Measurements from ENCODE around the gene ATP8A1.

Gene ATP8A1

GRCh38 chr4:42364266-42365053 lies 292.4 kb downstream of the ATP8A1 start:
- no peak overlapping the region for H3K4me3 ChIP-seq (ENCODE audit: low read depth, low read length)

GRCh38 chr4:42363614-42364013 lies 293.3 kb downstream of the ATP8A1 start:
- DNase-seq (ENCODE audit: low read depth), result no peak
- no peak overlapping the region for H3K4me3 ChIP-seq (ENCODE audit: low read depth, low read length)
- TF ChIP-seq CTCF (IDR thresholded peaks at IDR 0.05; ENCODE audit: low read depth, low read length) (no peak), MAX (IDR thresholded peaks at IDR 0.05; ENCODE audit: low read depth, low read length) (no peak), POLR2A (IDR thresholded peaks at IDR 0.05; ENCODE audit: extremely low read depth, insufficient read length) (no peak), MYC (IDR thresholded peaks at IDR 0.05; ENCODE audit: low read depth, low read length) (no peak)

More at GRCh38 chr4:42364266-42365053, 292.4 kb downstream of the ATP8A1 start:
- no peak for DNase-seq (ENCODE audit: low read depth)
- TF ChIP-seq MYC (IDR thresholded peaks at IDR 0.05; ENCODE audit: low read depth, low read length) (no peak), POLR2A (IDR thresholded peaks at IDR 0.05; ENCODE audit: extremely low read depth, insufficient read length) (no peak), MAX (IDR thresholded peaks at IDR 0.05; ENCODE audit: low read depth, low read length) (no peak), CTCF (IDR thresholded peaks at IDR 0.05; ENCODE audit: low read depth, low read length) (no peak)

- no peak overlapping the region for H3K4me3 ChIP-seq (ENCODE audit: low read depth, low read length)
- no peak for DNase-seq (ENCODE audit: low read depth)
- TF ChIP-seq MYC (IDR thresholded peaks at IDR 0.05; ENCODE audit: low read depth, low read length) (no peak), MAX (IDR thresholded peaks at IDR 0.05; ENCODE audit: low read depth, low read length) (no peak), CTCF (IDR thresholded peaks at IDR 0.05; ENCODE audit: low read depth, low read length) (no peak), POLR2A (IDR thresholded peaks at IDR 0.05; ENCODE audit: extremely low read depth, insufficient read length) (no peak)
These were observed 294.3 kb downstream of the ATP8A1 start for GRCh38 chr4:42362591-42362990.

GRCh38 chr4:42361456-42361855 lies 295.4 kb downstream of the ATP8A1 start:
- DNase-seq (ENCODE audit: low read depth), result no peak
- H3K4me3 ChIP-seq (ENCODE audit: low read depth, low read length), result no peak overlapping the region
- TF ChIP-seq POLR2A (IDR thresholded peaks at IDR 0.05; ENCODE audit: extremely low read depth, insufficient read length) (no peak), MAX (IDR thresholded peaks at IDR 0.05; ENCODE audit: low read depth, low read length) (no peak), MYC (IDR thresholded peaks at IDR 0.05; ENCODE audit: low read depth, low read length) (no peak), CTCF (IDR thresholded peaks at IDR 0.05; ENCODE audit: low read depth, low read length) (no peak)

- no peak for DNase-seq (ENCODE audit: low read depth)
- TF ChIP-seq MAX (IDR thresholded peaks at IDR 0.05; ENCODE audit: low read depth, low read length) (no peak), MYC (IDR thresholded peaks at IDR 0.05; ENCODE audit: low read depth, low read length) (no peak), POLR2A (IDR thresholded peaks at IDR 0.05; ENCODE audit: extremely low read depth, insufficient read length) (no peak), CTCF (IDR thresholded peaks at IDR 0.05; ENCODE audit: low read depth, low read length) (no peak)
- H3K4me3 ChIP-seq (ENCODE audit: low read depth, low read length), result no peak overlapping the region
These were observed 296.6 kb downstream of the ATP8A1 start for GRCh38 chr4:42360256-42360669.

Measured in NB4 (cell line).